GM19035 (cell line): ENCODE measurements around the gene ZFAND3.

Experiments
- ATAC-seq: cut with Tn5 transposase; IDR thresholded peaks from one replicate; pipeline ENCODE4 v1.9.1; 2021; ENCODE audit not compliant: unreplicated experiment

ZFAND3 gene

GRCh38 chr6:38077488-38078030 lies 258.0 kb downstream of the ZFAND3 start:
- no peak for ATAC-seq

DNA sequence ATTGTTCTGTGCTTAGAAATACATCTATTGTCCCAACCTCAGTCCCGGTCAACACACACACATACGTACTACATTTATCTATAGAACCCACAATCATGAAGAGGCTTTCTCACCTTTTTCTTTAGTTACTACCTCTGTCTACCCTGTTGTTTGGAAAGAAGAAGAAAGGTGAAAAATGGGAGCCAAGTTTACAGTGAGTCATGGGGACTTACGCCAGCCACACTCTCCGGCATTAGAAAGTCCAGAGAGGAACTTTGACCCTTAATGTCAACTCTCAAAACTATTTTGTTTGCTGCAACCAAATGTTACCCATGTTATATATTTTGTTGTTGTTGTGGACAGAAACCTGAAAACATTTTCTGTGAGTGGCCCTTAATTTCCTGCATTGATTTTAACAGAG lies 259.1 kb downstream of the ZFAND3 start:
- no peak for ATAC-seq

GRCh38 chr6:38079107-38079506 lies 259.6 kb downstream of the ZFAND3 start:
- no peak for ATAC-seq

- no peak for ATAC-seq
Observed at GRCh38 chr6:38079537-38079936, 260.0 kb downstream of the ZFAND3 start.

GRCh38 chr6:38080360-38080759 lies 260.8 kb downstream of the ZFAND3 start:
- ATAC-seq: no peak

- no peak for ATAC-seq
Observed at GRCh38 chr6:38080889-38081288, 261.4 kb downstream of the ZFAND3 start.

- no peak for ATAC-seq
Observed at GRCh38 chr6:38085031-38085430, 265.5 kb downstream of the ZFAND3 start.

DNA sequence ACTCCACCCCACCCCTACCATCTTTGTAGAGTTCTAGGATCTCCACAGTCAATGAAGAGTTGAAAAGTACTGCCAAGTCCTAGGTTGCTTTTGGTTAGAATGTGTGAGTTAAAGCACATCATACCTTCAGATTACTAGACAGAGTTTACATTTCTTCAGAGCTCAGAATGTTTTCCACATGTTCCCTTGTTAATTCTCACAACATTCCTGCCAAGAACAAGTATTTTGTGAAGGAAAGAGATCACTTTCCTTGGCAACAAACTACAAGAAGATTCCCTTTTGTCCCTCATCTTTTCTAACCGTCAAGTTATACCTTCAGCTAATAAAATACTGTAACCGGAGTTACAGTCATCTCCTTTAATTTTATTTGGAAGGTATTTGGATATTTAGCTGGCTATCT lies 266.8 kb downstream of the ZFAND3 start:
- no peak for ATAC-seq

- ATAC-seq: no peak
Observed at GRCh38 chr6:38088010-38088409, 268.5 kb downstream of the ZFAND3 start.

- ATAC-seq: no peak
Observed at GRCh38 chr6:38088829-38089228, 269.3 kb downstream of the ZFAND3 start.

- no peak for ATAC-seq
Observed at GRCh38 chr6:38091613-38092012, 272.1 kb downstream of the ZFAND3 start.

DNA sequence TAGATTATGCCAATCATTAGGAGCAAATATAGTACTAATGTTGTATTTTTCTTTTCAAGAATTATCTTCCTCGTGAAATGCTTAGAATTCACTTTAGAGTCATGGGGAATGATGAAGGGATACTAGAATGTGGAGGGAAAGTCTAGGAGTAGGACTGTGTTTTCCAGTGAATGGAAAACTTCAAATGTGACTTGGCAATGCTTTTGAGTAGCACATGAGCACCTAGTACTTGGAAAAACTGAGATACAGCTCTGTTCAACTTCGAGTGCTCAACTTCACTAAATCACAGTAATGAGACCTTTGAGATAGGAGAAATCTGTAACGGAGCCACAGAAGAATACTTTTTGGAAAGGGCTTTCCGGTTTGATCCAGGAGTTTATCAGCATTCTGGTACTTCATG lies 272.9 kb downstream of the ZFAND3 start:
- no peak for ATAC-seq

DNA sequence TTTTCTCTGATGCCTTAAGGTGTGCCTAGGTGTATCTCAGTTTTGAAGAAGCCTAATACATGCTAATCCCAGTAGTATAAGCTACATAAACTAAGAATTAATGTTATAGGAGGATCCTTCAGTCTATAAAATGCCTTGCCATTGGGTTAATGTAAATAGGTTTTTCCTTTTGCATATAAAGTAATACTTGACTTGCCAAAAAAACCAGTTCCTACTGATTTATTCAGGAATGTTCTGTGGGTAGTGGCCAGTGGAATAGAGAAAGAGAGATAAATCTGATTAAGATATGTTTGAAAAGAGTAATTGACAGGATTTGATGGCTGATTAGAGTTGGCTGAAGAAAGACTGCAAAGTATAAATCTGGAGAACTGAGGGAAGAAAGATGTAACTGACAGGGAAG lies 273.4 kb downstream of the ZFAND3 start:
- ATAC-seq: no peak

GRCh38 chr6:38095054-38095453 lies 275.5 kb downstream of the ZFAND3 start:
- no peak for ATAC-seq

- ATAC-seq: no peak
Observed at GRCh38 chr6:38099221-38099620, 279.7 kb downstream of the ZFAND3 start.

DNA sequence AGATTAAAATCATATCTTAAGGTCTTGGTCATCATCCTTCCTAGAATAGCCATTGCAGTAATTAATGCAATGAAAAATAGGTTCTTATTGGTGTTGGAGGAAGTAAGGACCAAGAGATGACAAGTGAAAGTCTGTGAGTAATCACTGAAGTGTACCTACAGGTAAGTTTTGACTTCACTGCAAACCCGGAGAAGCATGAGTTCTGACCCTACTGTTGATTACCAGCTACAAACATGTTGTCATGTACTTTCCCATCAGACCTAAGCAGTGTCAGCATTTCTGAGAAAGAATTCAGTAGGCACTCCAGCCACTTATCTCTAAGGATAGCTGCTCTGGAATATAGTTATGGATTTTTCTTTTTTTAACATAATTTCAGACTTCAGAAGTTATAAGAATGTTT lies 280.9 kb downstream of the ZFAND3 start:
- ATAC-seq: no peak

DNA sequence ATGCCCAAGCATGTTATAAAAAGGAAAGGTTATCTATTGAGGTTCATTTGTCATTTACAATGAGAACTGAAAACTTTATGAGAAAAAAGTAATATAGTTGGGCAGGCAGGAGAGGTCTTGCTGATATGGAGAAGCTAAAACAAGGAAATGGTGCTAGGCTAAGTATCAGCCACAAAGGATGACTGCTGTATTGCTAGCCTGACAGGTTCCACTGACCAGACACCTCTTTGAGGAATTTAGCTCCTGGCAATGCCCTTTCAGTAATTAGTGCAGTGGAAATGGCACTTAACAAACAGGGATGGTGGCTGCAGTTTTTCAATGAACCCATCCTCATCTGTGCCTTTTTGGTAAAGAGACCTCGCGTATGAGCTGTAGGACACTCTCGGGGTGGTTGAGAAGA lies 284.4 kb downstream of the ZFAND3 start:
- no peak for ATAC-seq

- ATAC-seq: no peak
Observed at GRCh38 chr6:38105066-38105465, 285.5 kb downstream of the ZFAND3 start.

DNA sequence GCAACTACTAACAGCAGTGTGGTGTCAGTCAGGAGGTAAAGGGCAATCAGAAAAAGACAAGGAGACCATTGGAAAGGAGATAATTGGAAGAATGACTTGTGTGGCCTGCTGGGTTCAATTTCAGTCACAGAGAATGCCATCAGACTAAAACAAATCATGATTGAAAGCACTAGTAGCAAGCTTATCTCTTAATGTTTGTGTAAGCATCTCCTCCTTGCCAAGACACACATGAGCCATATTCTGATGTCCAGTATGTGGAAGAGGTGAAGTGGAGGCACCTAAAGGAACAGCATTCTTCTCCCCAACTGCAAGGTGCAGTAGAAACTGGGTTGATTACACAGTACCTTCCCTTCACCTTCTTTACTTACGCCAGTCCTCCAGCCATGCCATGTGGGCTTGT lies 287.5 kb downstream of the ZFAND3 start:
- no peak for ATAC-seq

- no peak for ATAC-seq
Observed at GRCh38 chr6:38110481-38110971, 291.0 kb downstream of the ZFAND3 start.

DNA sequence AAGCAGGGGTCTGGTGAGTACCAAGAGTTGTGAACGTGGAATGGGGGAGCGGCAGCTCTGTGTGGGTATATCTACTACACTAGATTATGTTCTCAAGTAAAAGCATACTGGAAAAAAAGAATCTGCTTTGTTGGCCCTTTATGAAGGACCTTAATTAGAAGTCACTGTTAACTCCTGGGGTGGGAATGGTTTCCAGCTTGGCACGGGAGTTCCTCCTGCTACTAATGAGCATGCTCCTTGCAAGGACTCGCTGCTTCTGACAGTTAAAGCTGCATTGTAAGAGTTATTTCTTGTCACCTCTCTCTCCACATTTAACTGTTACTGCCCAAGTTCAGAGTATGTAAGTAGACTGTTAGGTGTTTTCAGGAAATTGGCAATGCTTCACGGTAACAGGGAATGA lies 292.7 kb downstream of the ZFAND3 start:
- ATAC-seq: no peak

- no peak for ATAC-seq
Observed at GRCh38 chr6:38113825-38114576, 294.5 kb downstream of the ZFAND3 start.
